Measurements from ENCODE around the gene RGS7. TPM values are rescaled to one million over a fixed set of nuclear protein-coding genes. Genes with fewer than 3 reads are reported as not detected.

The RGS7 gene
- total RNA-seq, 1 experiment from 2014 or later, result 1.5 TPM

GRCh38 chr1:241215203-241215602, 141.8 kb downstream of the RGS7 start:
- Histone ChIP-seq H3K79me2 (ENCODE audit: insufficient read depth, low read length) (no peaks in the 10 kb centered on the region), H3K27me3 (ENCODE audit: insufficient read depth, low read length) (no peaks in the 10 kb centered on the region), H4K8ac (replicated peaks; ENCODE audit: insufficient read length, low read depth, low read length) (no peak overlapping the region), H4K20me1 (ENCODE audit: control insufficient read depth, insufficient read depth, insufficient read length) (no peaks in the 10 kb centered on the region), H2BK20ac (ENCODE audit: low read depth, low read length, poor library complexity, severe bottlenecking) (no peak overlapping the region), H3K9me3 (ENCODE audit: control insufficient read depth, low read depth, low read length) (no peaks in the 10 kb centered on the region), H3K23me2 (ENCODE audit: insufficient read length, low read depth, low read length, poor library complexity, severe bottlenecking) (no peaks in the 10 kb centered on the region), H4K91ac (ENCODE audit: insufficient read length, low read depth, low read length) (no peak overlapping the region), H3K23ac (ENCODE audit: insufficient read length, low read depth, low read length) (no peak overlapping the region), H2AK5ac (ENCODE audit: insufficient read length, low read length) (no peak overlapping the region), H2BK5ac (ENCODE audit: insufficient read length, low read length) (no peak overlapping the region), H3T11ph (ENCODE audit: low read length) (no peak overlapping the region), H3K4me2 (ENCODE audit: insufficient read depth, insufficient read length, low read length) (no peak overlapping the region), H2AFZ (ENCODE audit: low read length) (no peak overlapping the region), H2BK12ac (ENCODE audit: insufficient read length, low read depth, low read length) (no peak overlapping the region), H3K4me1 (ENCODE audit: insufficient read depth, low read length) (no peaks in the 10 kb centered on the region), H3K14ac (ENCODE audit: insufficient read depth, low read length) (no peak overlapping the region), H2BK120ac (ENCODE audit: low read depth, low read length, poor library complexity, severe bottlenecking) (no peak overlapping the region), H3K9ac (ENCODE audit: extremely low read depth, insufficient read length, low read length) (no peak overlapping the region), H3K79me1 (ENCODE audit: insufficient read depth, low read depth, low read length, poor library complexity, severe bottlenecking) (no peaks in the 10 kb centered on the region), H3K27ac (ENCODE audit: insufficient read length, low read depth, low read length) (no peak overlapping the region), H4K5ac (ENCODE audit: insufficient read length, low read depth, low read length) (no peak overlapping the region), H3K56ac (ENCODE audit: insufficient read length, low read depth, low read length) (no peak overlapping the region), H3K4ac (ENCODE audit: low read depth, low read length) (no peak overlapping the region), H3K18ac (ENCODE audit: insufficient read length, low read depth, low read length) (no peak overlapping the region), H2BK15ac (ENCODE audit: low read depth, low read length) (no peak overlapping the region)
- no peak for DNase-seq
- peaks cover 14 to 22% of the 10 kb centered on the region in 2 experiments for H3K4me1 Mint-ChIP-seq
- no peaks in the 10 kb centered on the region for H3K27me3 Mint-ChIP-seq (ENCODE audit: low read depth)
- no peak overlapping the region for H3K4me3 Mint-ChIP-seq
- no peaks in the 10 kb centered on the region for H3K36me3 Mint-ChIP-seq (ENCODE audit: insufficient read depth in 1 of 3, low read depth in 3 of 3)
- TF ChIP-seq CTCF (conservative IDR thresholded peaks at IDR 0.05), result no peak
- no peaks in the 10 kb centered on the region; a peak in 1 of 5 replicates for H3K9me3 Mint-ChIP-seq
- WGBS (ENCODE audit: extremely low coverage, insufficient read length, low lambda C conversion rate), result no CpG with 5 or more reads among the region's 4 CpGs
- no peak overlapping the region for H3K27ac Mint-ChIP-seq
